HepG2 (cell line): ENCODE measurements around the gene H2AZ2. TPM values are rescaled to one million over a fixed set of nuclear protein-coding genes. Genes with fewer than 3 reads are reported as not detected.

ENCODE experiments used
- ATAC-seq: fragments of 200-7000 bp; cut with Tn5 transposase; 3 replicates; pipeline ENCODE4 v1.9.1; 2020; ENCODE audit warnings: mild to moderate bottlenecking, moderate library complexity
- BruUV-seq: library from RNA; stranded (reverse); fragments of 400-500 nt; replicated peaks from 2 replicates; lab custom pipeline; 2021; lab: Mats Ljungman, UMichigan
- CTCF ChIA-PET: fragments of 300-600 bp; formaldehyde crosslinking; extraction: SDS; loops from one replicate; lab custom pipeline; 2021; ENCODE audit warnings: low total read pairs, inconsistent platforms, low intra/inter-chr PET ratio; lab: Yijun Ruan, JAX
- POLR2A ChIA-PET: fragments of 350-600 bp; sonication (Branson Sonifier 250); formaldehyde crosslinking; loops from one replicate; lab custom pipeline; 2020; ENCODE audit warnings: antibody characterized with exemption, inconsistent platforms; lab: Yijun Ruan, JAX
- DNase-seq: peaks from one replicate; pipeline ENCODE4 v3.0.0-alpha.2; 2015; ENCODE audit warnings: low spot score
- FAIRE-seq: peaks from 3 replicates; lab custom pipeline; 2011; peaks lifted over from hg19 to GRCh38; lab: Jason Lieb, UNC
- H2AFZ ChIP-seq: one replicate; pipeline ENCODE4 v1.6.1; 2011; ENCODE audit warnings: low read length, inconsistent platforms
- H3K27ac ChIP-seq: fragments of 300-600 bp; 3 replicates; pipeline ENCODE4 v1.8.0; 2011; ENCODE audit warnings: mixed run types, mild to moderate bottlenecking, mixed read lengths, low read length, inconsistent platforms; ENCODE audit not compliant: insufficient read depth; ENCODE audit errors: extremely low read length
- H3K27me3 ChIP-seq, 2 experiments: fragments of 200-600 bp in 1 of 2; 2 replicates in 1 of 2; 3 replicates in 1 of 2; pipeline versions ENCODE4 v1.6.0 to v1.8.0; 2011; ENCODE audit warnings: low read length in 2 of 2, mild to moderate bottlenecking in 2 of 2, moderate library complexity in 2 of 2, inconsistent platforms in 1 of 2; ENCODE audit not compliant: insufficient read depth in 2 of 2, control insufficient read depth in 1 of 2
- H3K36me3 ChIP-seq, 2 experiments: fragments of 200-600 bp in 1 of 2; replicated peaks in 1 of 2; 2 replicates in 1 of 2; 3 replicates in 1 of 2; pipeline versions ENCODE4 v1.5.1 to v1.8.0; 2011; ENCODE audit warnings: low read length in 2 of 2, inconsistent platforms in 1 of 2; ENCODE audit not compliant: insufficient read depth in 2 of 2, control insufficient read depth in 1 of 2
- H3K4me1 ChIP-seq: 2 replicates; pipeline ENCODE4 v1.5.1; 2012; ENCODE audit warnings: low read length, inconsistent platforms; ENCODE audit not compliant: insufficient read depth
- H3K4me2 ChIP-seq: 2 replicates; pipeline ENCODE4 v1.6.0; 2011; ENCODE audit warnings: low read depth, low read length, inconsistent platforms
- H3K4me3 ChIP-seq, 3 experiments: fragments of 200-600 bp in 1 of 3; sonication (generic), shearing (Covaris generic) in 1 of 3; replicated peaks in 1 of 3; 2 replicates each; pipeline ENCODE4 v1.5.1; 2011 to 2016; ENCODE audit warnings: low read length in 3 of 3, inconsistent platforms in 2 of 3, low read depth in 2 of 3, mild to moderate bottlenecking in 2 of 3, control low read depth in 1 of 3, mixed read lengths in 1 of 3; ENCODE audit not compliant: insufficient read depth in 1 of 3
- H3K79me2 ChIP-seq: one replicate; pipeline ENCODE4 v1.6.1; 2011; ENCODE audit warnings: low read length, inconsistent platforms; ENCODE audit not compliant: insufficient read depth
- H3K9ac ChIP-seq: 2 replicates; pipeline ENCODE4 v1.6.0; 2011; ENCODE audit warnings: mild to moderate bottlenecking, low read depth, low read length, inconsistent platforms; ENCODE audit not compliant: insufficient read depth
- H3K9me3 ChIP-seq: 2 replicates; pipeline ENCODE4 v1.5.1; 2012; ENCODE audit warnings: mild to moderate bottlenecking, low read length
- H4K20me1 ChIP-seq: 2 replicates; pipeline ENCODE4 v1.6.0; 2011; ENCODE audit warnings: inconsistent platforms, mild to moderate bottlenecking, low read length, moderate library complexity; ENCODE audit not compliant: insufficient read depth
- BRF2 ChIP-seq: sonication (generic); formaldehyde crosslinking; IDR thresholded peaks from 2 replicates; pipeline ENCODE4 v1.8.1; 2022; ENCODE audit warnings: mild to moderate bottlenecking, missing genetic modification reagents
- FOSL2 ChIP-seq: sonication (generic); formaldehyde crosslinking; IDR thresholded peaks from 2 replicates; pipeline ENCODE4 v1.4.0; 2020; ENCODE audit warnings: missing genetic modification reagents
- FOXK2 ChIP-seq: fragments of 450-650 bp; IDR thresholded peaks from 2 replicates; pipeline ENCODE4 v1.6.1; 2016
- MTF2 ChIP-seq: sonication (generic); formaldehyde crosslinking; IDR thresholded peaks from 2 replicates; pipeline ENCODE4 v1.5.0; 2020; ENCODE audit warnings: missing genetic modification reagents, borderline replicate concordance
- SYNCRIP ChIP-seq: fragments of 200-400 bp; formaldehyde crosslinking; IDR thresholded peaks from 2 replicates; pipeline ENCODE4 v1.6.1; 2018; ENCODE audit warnings: mild to moderate bottlenecking, low read depth, low read length; ENCODE audit not compliant: insufficient read depth
- TOPORS ChIP-seq: sonication (generic); formaldehyde crosslinking; IDR thresholded peaks from 2 replicates; pipeline ENCODE4 v1.8.0; 2023; ENCODE audit warnings: mild to moderate bottlenecking, missing genetic modification reagents
- ZGPAT ChIP-seq: IDR thresholded peaks from 2 replicates; pipeline ENCODE4 v1.6.1; 2016; ENCODE audit warnings: mild to moderate bottlenecking
- ZNF280B ChIP-seq: sonication (generic); formaldehyde crosslinking; IDR thresholded peaks from 2 replicates; pipeline ENCODE4 v1.5.0; 2020; ENCODE audit warnings: missing genetic modification reagents, mild to moderate bottlenecking, borderline replicate concordance
- ZNF382 ChIP-seq: sonication (generic); formaldehyde crosslinking; IDR thresholded peaks from 2 replicates; pipeline ENCODE4 v1.5.0; 2020; ENCODE audit warnings: missing genetic modification reagents, mild to moderate bottlenecking, borderline replicate concordance
- ZNF816 ChIP-seq: sonication (generic); formaldehyde crosslinking; IDR thresholded peaks from 2 replicates; pipeline ENCODE4 v1.8.0; 2022; ENCODE audit warnings: missing genetic modification reagents, mild to moderate bottlenecking, borderline replicate concordance
- WGBS: methylation state at CpG from one replicate; pipeline ENCODE4 v1.1.6; 2017; ENCODE audit warnings: low lambda C conversion rate; 5-methylcytosine and 5-hydroxymethylcytosine counted together
- in situ Hi-C: cut with HindIII; loops from 2 replicates; pipeline ENCODE4 v1.10.0; 2017; ENCODE audit warnings: low pct_unique_long_range_greater_than_20kb; ENCODE audit not compliant: extremely low pct_ligation_motif_present
- intact Hi-C: fragments of 100-400 bp; cut with micrococcal nuclease; formaldehyde crosslinking; loops from one replicate; pipeline ENCODE4 v1.10.0; 2022; ENCODE audit not compliant: unreplicated experiment
- polyA plus RNA-seq, 8 experiments: library from polyadenylated mRNA; depleted of rRNA in 3 of 8; stranded (reverse) in 7 of 8; unstranded in 1 of 8; fragments of >200 nt; fragmentation: Illumina TruSeq in 4 of 8; extraction: Trizol in 4 of 8; gene quantifications; 2 replicates each; pipeline versions ENCODE4 v1.2.1 to v1.2.3, GENCODE V29; 2011 to 2016; ENCODE audit warnings: low read depth in 4 of 8, missing spikeins in 1 of 8, mixed read lengths in 1 of 8; ENCODE audit not compliant: insufficient read depth in 1 of 8
- total RNA-seq, 5 experiments: library from RNA; depleted of rRNA; stranded (reverse); fragments of >200 nt; fragmentation: Illumina TruSeq; extraction: Trizol; gene quantifications; 2 replicates each; pipeline ENCODE4 v1.2.3, GENCODE V29; 2016; ENCODE audit warnings: low read depth in 1 of 5
- TF ChIP-seq, protein P1 (sequence below): sonication (generic); formaldehyde crosslinking; IDR thresholded peaks from 2 replicates; pipeline ENCODE4 v1.5.0; 2020; ENCODE audit warnings: mild to moderate bottlenecking, missing genetic modification reagents

Gene H2AZ2
- total and polyA plus RNA-seq, 2 of the 13 experiments (the other 11 are each of a cell fraction or from before 2014, with no cell fraction given): 121 to 223 TPM

DNA sequence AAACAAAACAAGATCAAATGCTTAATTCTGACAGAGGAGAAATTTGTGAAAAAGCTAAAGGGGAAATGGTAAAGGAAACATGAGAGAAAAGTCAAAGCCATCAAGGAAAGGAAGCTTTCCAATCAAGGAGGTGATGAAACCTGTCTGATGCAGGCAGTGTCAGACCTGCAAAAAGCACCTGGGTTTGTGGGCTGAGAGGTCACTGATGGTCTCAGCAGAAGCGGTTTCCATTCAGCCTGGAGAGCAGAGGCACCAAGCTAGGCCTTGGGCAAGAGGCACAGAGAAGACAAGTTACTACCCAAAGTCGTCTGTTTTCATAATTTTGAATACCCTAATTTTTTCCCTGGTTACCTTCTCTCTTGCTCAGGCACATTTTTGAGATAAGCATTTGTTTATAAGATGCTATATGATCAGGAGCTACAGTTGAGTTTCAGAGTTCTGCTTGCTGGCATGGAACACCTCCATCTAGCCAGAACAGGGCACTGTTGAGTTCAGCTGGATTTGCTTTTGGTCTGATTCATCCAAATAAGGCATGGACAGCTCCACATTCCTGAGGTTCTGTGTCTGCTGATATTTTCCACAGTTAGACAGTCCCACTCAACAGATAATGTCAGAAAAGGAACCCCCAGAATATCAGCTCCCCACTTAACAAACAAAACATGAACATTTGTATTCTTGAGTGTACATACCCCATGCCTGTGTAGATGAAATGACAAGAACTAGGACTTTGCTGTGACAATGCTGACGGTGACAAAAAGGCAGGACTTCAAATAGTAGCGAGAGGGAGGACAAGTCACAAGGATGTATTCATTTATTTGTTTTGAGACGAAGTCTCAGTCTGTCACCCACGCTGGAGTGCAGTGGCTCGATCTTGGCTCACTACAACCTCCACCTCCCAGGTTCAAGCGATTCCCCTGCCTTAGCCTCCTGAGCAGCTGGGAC lies 56.3 kb downstream of the H2AZ2 start:
- no TSS peak for BruUV-seq
- H3K36me3 ChIP-seq: no peaks in the 10 kb centered on the region
- WGBS: 4% methylated on average over 7 of the region's 8 CpGs
- ChIA-PET CTCF (interaction anchor here (0.9 kb wide), 1 partner anchor 56 kb away, joined by 3 read pairs; the partner anchor contains the start of gene H2AZ2), POLR2A (interaction anchor here (1.0 to 1.4 kb wide), 4 partner anchors 14 to 218 kb away, joined by 4 to 8 read pairs (median 6); partner anchors contain the start of genes DDX56 and H2AZ2)
- no peak overlapping the region for H3K27ac ChIP-seq
- intact Hi-C loops: loop anchor here (10.0 kb wide), 1 partner anchor 1773 kb away; no protein-coding TSS in a partner anchor
- no peaks in the 10 kb centered on the region for H3K9me3 ChIP-seq
- no peak overlapping the region for H2AFZ ChIP-seq
- peaks cover 3% of the 10 kb centered on the region for H3K79me2 ChIP-seq
- H3K27me3 ChIP-seq: no peaks in the 10 kb centered on the region
- H3K4me1 ChIP-seq: peaks cover 33% of the 10 kb centered on the region
- ATAC-seq (peak; percentile 54), FAIRE-seq (peak; percentile 37), DNase-seq (peak; percentile 57)
- no peaks in the 10 kb centered on the region for H4K20me1 ChIP-seq
- H3K4me2 ChIP-seq: peak overlapping the region; percentile 63
- in situ Hi-C loops: no loop called here
- H3K9ac ChIP-seq: no peak overlapping the region
- H3K4me3 ChIP-seq: peak overlapping the region in 1 of 3 experiments; percentile 12; a peak in 1 of 6 replicates
- TF ChIP-seq ZNF816 (no peak), ZNF280B (no peak), BRF2 (CRISPR knock-in tag) (no peak), ZGPAT (CRISPR knock-in tag) (no peak), FOXK2 (no peak), MTF2 (CRISPR knock-in tag) (no peak), SYNCRIP (no peak), ZNF382 (CRISPR knock-in tag) (no peak), TOPORS (CRISPR knock-in tag) (no peak), FOSL2 (CRISPR knock-in tag) (peak; percentile 34; the same call in 1 of the 2 replicates)
- TF ChIP-seq, protein P1, sequence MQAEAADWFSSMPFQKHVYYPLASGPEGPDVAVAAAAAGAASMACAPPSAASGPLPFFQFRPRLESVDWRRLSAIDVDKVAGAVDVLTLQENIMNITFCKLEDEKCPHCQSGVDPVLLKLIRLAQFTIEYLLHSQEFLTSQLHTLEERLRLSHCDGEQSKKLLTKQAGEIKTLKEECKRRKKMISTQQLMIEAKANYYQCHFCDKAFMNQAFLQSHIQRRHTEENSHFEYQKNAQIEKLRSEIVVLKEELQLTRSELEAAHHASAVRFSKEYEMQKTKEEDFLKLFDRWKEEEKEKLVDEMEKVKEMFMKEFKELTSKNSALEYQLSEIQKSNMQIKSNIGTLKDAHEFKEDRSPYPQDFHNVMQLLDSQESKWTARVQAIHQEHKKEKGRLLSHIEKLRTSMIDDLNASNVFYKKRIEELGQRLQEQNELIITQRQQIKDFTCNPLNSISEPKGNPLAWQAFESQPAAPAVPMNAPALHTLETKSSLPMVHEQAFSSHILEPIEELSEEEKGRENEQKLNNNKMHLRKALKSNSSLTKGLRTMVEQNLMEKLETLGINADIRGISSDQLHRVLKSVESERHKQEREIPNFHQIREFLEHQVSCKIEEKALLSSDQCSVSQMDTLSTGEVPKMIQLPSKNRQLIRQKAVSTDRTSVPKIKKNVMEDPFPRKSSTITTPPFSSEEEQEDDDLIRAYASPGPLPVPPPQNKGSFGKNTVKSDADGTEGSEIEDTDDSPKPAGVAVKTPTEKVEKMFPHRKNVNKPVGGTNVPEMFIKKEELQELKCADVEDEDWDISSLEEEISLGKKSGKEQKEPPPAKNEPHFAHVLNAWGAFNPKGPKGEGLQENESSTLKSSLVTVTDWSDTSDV: no peak
